ENCODE results near the gene OR10H4. TPM values are rescaled to one million over a fixed set of nuclear protein-coding genes. Genes with fewer than 3 reads are reported as not detected.

OR10H4 gene
- total and polyA plus RNA-seq, 2 of the 4 experiments (the other 2 are of a cell fraction) = not detected

DNA sequence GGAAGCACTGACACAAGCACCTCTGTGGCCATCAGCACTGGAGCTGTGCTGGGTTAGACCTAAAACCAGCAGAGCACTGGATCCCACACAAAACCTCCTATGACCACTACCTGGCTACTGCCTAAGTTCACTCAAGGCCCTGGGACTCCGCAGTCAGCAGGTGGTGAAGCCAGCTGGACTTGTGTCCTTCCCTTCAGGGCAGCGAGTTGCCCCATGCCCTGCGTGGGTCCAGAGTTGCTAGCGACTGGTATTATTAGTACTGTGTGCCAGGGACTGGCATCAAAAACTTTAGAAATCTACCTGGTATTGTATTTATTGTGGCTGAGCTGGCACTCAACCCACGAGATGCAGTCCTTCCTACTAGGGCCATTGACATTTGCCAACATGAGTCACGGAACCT is 6.0 kb downstream of the OR10H4 start:
- H3K56ac ChIP-seq (ENCODE audit: extremely low read depth, insufficient read depth, low read length) = no peak overlapping the region
- H3K9me1 ChIP-seq (ENCODE audit: insufficient read depth, low read length) = no peaks in the 10 kb centered on the region
- no peak for DNase-seq
- no peak overlapping the region for H3K4me2 ChIP-seq (ENCODE audit: low read depth, low read length)
- no peak overlapping the region for H3K4ac ChIP-seq (ENCODE audit: low read depth, low read length)
- no peak overlapping the region for H3K27ac ChIP-seq (ENCODE audit: insufficient read depth, low read length)
- H2BK20ac ChIP-seq (ENCODE audit: low read depth, low read length) = no peak overlapping the region
- no peak overlapping the region for H2AFZ ChIP-seq (replicated peaks; ENCODE audit: low read length, poor library complexity)
- H3K9ac ChIP-seq (ENCODE audit: low read depth, low read length) = no peak overlapping the region
- H2AK5ac ChIP-seq (ENCODE audit: low read depth, low read length) = no peak overlapping the region
- POLR2A ChIA-PET (ENCODE audit: unreplicated experiment) = no interaction called here
- H3K27me3 ChIP-seq (ENCODE audit: control insufficient read depth, insufficient read depth, low read length) = no peaks in the 10 kb centered on the region
- no peaks in the 10 kb centered on the region for H3K79me1 ChIP-seq (ENCODE audit: low read depth in 1 of 2, low read length in 2 of 2)
- no peak overlapping the region for H2BK15ac ChIP-seq (ENCODE audit: low read depth, low read length)
- BruUV-seq (replicated peaks) = no TSS peak
- H3K36me3 ChIP-seq (ENCODE audit: control insufficient read depth, insufficient read depth, low read length) = no peaks in the 10 kb centered on the region
- CTCF ChIA-PET = no interaction called here
- no peaks in the 10 kb centered on the region for H4K20me1 ChIP-seq (ENCODE audit: insufficient read depth, low read length)
- 80% methylated on average over 1 of the region's 6 CpGs; no CpG with 5 or more reads in 1 of the 2 experiments for WGBS, 2 experiments (ENCODE audit: extremely low coverage in 2 of 2, insufficient read length in 1 of 2)
- no peak overlapping the region for H2BK120ac ChIP-seq (ENCODE audit: low read depth, low read length)
- dilution Hi-C loops (cut with HindIII; ENCODE audit: low sequenced_read_pairs, unreplicated experiment) (no loop called here), intact Hi-C loops (cut with micrococcal nuclease) (no loop called here), in situ Hi-C loops (cut with MboI; ENCODE audit: low sequenced_read_pairs) (no loop called here)
- H3K4me1 ChIP-seq (ENCODE audit: control insufficient read depth, insufficient read depth, low read length) = no peaks in the 10 kb centered on the region
- no peak overlapping the region for H2AK9ac ChIP-seq (replicated peaks; ENCODE audit: low read depth, low read length, poor library complexity)
- ATAC-seq (ENCODE audit: low read depth) = no peak
- no peak overlapping the region for H4K5ac ChIP-seq (ENCODE audit: low read depth, low read length)
- no peak overlapping the region for H3K23ac ChIP-seq (ENCODE audit: low read depth, low read length)
- no peak overlapping the region for H4K91ac ChIP-seq (ENCODE audit: insufficient read depth, low read depth, low read length)
- H3K4me3 ChIP-seq (ENCODE audit: insufficient read depth, low read depth, low read length) = no peak overlapping the region
- TF ChIP-seq POLR2A (IDR thresholded peaks at IDR 0.05; ENCODE audit: low read depth, low read length) = no peak
- no peak for TF ChIP-seq RAD21 (IDR thresholded peaks at IDR 0.05; ENCODE audit: low read length)
- TF ChIP-seq BHLHE40 (IDR thresholded peaks at IDR 0.05; ENCODE audit: low read depth, low read length) = no peak
- no peak for TF ChIP-seq CEBPB (IDR thresholded peaks at IDR 0.05; ENCODE audit: low read depth, low read length)
- TF ChIP-seq NFE2L2 (IDR thresholded peaks at IDR 0.05; ENCODE audit: low read depth, low read length) = no peak
- no peak for TF ChIP-seq MAZ (IDR thresholded peaks at IDR 0.05; ENCODE audit: borderline replicate concordance, low read depth, low read length)
- H3K18ac ChIP-seq (ENCODE audit: low read depth, low read length) = no peak overlapping the region
- H4K8ac ChIP-seq (ENCODE audit: low read depth in 2 of 2, low read length in 2 of 2) = no peak overlapping the region
- H3K14ac ChIP-seq (replicated peaks; ENCODE audit: low read depth, low read length) = no peak overlapping the region
- no peaks in the 10 kb centered on the region for H3K9me3 ChIP-seq (ENCODE audit: control insufficient read depth, insufficient read depth, low read length)
- no peak overlapping the region for H2BK5ac ChIP-seq (ENCODE audit: low read depth, low read length, poor library complexity, severe bottlenecking)
